Hepatocyte (in vitro differentiated cells): ENCODE data around the gene RIN3.

ENCODE experiments used
- CTCF ChIP-seq: fragments of 200-600 bp; sonication (generic); IDR thresholded peaks from 2 replicates; pipeline ENCODE4 v1.5.1; 2016; ENCODE audit warnings: antibody characterized with exemption, mild to moderate bottlenecking; ENCODE audit not compliant: poor library complexity
- EZH2phosphoT487 ChIP-seq: fragments of 200-600 bp; sonication (generic); IDR thresholded peaks from one replicate; pipeline ENCODE4 v1.6.1; 2018; ENCODE audit warnings: antibody characterized with exemption, mild to moderate bottlenecking, low read depth, moderate library complexity; ENCODE audit not compliant: unreplicated experiment, severe bottlenecking

- TF ChIP-seq CTCF (no peak), EZH2phosphoT487 (no peak)
Measured at GRCh38 chr14:92584220-92584619, 70.6 kb downstream of the RIN3 start.
